ENCODE measurements around the gene FGF12.

Gene FGF12

GRCh38 chr3:192684151-192684550 is 43.2 kb downstream of the FGF12 start:
- DNase-seq (ENCODE audit: low read depth): no peak

- DNase-seq (ENCODE audit: low read depth): no peak
These were observed 51.2 kb downstream of the FGF12 start for GRCh38 chr3:192675958-192676649.

GRCh38 chr3:192655628-192656027 is 71.7 kb downstream of the FGF12 start:
- DNase-seq (ENCODE audit: low read depth): no peak

- DNase-seq (ENCODE audit: low read depth): no peak
These were observed 72.3 kb downstream of the FGF12 start for GRCh38 chr3:192655040-192655439.

- DNase-seq (ENCODE audit: low read depth): no peak
These were observed 73.5 kb downstream of the FGF12 start for GRCh38 chr3:192653862-192654261.

GRCh38 chr3:192652727-192653126 is 74.6 kb downstream of the FGF12 start:
- DNase-seq (ENCODE audit: low read depth): no peak

GRCh38 chr3:192651836-192652512 is 75.4 kb downstream of the FGF12 start:
- no peak for DNase-seq (ENCODE audit: low read depth)

GRCh38 chr3:192645437-192645836 is 81.9 kb downstream of the FGF12 start:
- no peak for DNase-seq (ENCODE audit: low read depth)

GRCh38 chr3:192642651-192643050 is 84.7 kb downstream of the FGF12 start:
- no peak for DNase-seq (ENCODE audit: low read depth)

- no peak for DNase-seq (ENCODE audit: low read depth)
These were observed 85.4 kb downstream of the FGF12 start for GRCh38 chr3:192641919-192642318.

GRCh38 chr3:192639987-192640386 is 87.4 kb downstream of the FGF12 start:
- DNase-seq (ENCODE audit: low read depth): no peak

GRCh38 chr3:192637803-192638202 is 89.5 kb downstream of the FGF12 start:
- no peak for DNase-seq (ENCODE audit: low read depth)

GRCh38 chr3:192636517-192637444 is 90.6 kb downstream of the FGF12 start:
- DNase-seq (ENCODE audit: low read depth): no peak

GRCh38 chr3:192629429-192629828 is 97.9 kb downstream of the FGF12 start:
- DNase-seq (ENCODE audit: low read depth): no peak

GRCh38 chr3:192621909-192622308 is 105.4 kb downstream of the FGF12 start:
- no peak for DNase-seq (ENCODE audit: low read depth)

- DNase-seq (ENCODE audit: low read depth): no peak
These were observed 107.1 kb downstream of the FGF12 start for GRCh38 chr3:192620275-192620674.

GRCh38 chr3:192611411-192611810 is 115.9 kb downstream of the FGF12 start:
- DNase-seq (ENCODE audit: low read depth): no peak

GRCh38 chr3:192608726-192609600 is 118.4 kb downstream of the FGF12 start:
- DNase-seq (ENCODE audit: low read depth): no peak

GRCh38 chr3:192607798-192608197 is 119.5 kb downstream of the FGF12 start:
- no peak for DNase-seq (ENCODE audit: low read depth)

GRCh38 chr3:192597913-192598312 is 129.4 kb downstream of the FGF12 start:
- no peak for DNase-seq (ENCODE audit: low read depth)

- no peak for DNase-seq (ENCODE audit: low read depth)
These were observed 129.8 kb downstream of the FGF12 start for GRCh38 chr3:192597506-192597905.

- DNase-seq (ENCODE audit: low read depth): no peak
These were observed 148.6 kb downstream of the FGF12 start for GRCh38 chr3:192578729-192579128.

Data from stimulated activated CD4-positive, alpha-beta T cell treated with anti-CD3 and anti-CD28 coated beads, Interleukin-2, amount 100 ng/mL, for 4 hours (primary cell).